Tibial artery (tissue), 4 donors: Measurements from ENCODE around the gene WDHD1.

Experiments used
- DNase-seq, 2 donors: peaks; one replicate each; pipeline ENCODE4 v3.0.0-alpha.2; 2019
- H3K27ac ChIP-seq, 2 donors: fragments of 200-600 bp; sonication (generic) in 1 of 2; 1 replicate in 1 of 2; 2 replicates in 1 of 2; pipeline ENCODE4 v1.5.1; 2018 to 2019; ENCODE audit warnings: mild to moderate bottlenecking in 1 of 2
- H3K27me3 ChIP-seq, 2 donors: fragments of 200-600 bp; sonication (generic) in 1 of 2; one replicate each; pipeline versions ENCODE4 v1.5.1 to v1.6.0; 2016 to 2019
- H3K36me3 ChIP-seq, 3 donors: fragments of 200-600 bp; sonication (generic) in 2 of 3; one replicate each; pipeline ENCODE4 v1.5.1; 2016 to 2019; ENCODE audit warnings: mild to moderate bottlenecking in 2 of 3
- H3K4me1 ChIP-seq, 4 donors: fragments of 200-600 bp; sonication (generic) in 2 of 4; 1 replicate in 3 of 4; 2 replicates in 1 of 4; pipeline ENCODE4 v1.5.1; 2016 to 2019
- H3K4me3 ChIP-seq, 2 donors: fragments of 200-600 bp; sonication (generic) in 1 of 2; 1 replicate in 1 of 2; 2 replicates in 1 of 2; pipeline ENCODE4 v1.5.1; 2018 to 2019; ENCODE audit warnings: mild to moderate bottlenecking in 2 of 2
- H3K9me3 ChIP-seq, 3 donors: fragments of 200-600 bp; sonication (generic) in 1 of 3; one replicate each; pipeline ENCODE4 v1.5.1; 2016 to 2019
- intact Hi-C: fragments of 100-400 bp; cut with DNase I; formaldehyde crosslinking; loops from one replicate; pipeline ENCODE4 v1.15.0; 2023; ENCODE audit warnings: low total_unique reads
- TF ChIP-seq, protein P1 (sequence below), 2 experiments: fragments of 200-600 bp in 1 of 2; fragments of 450-650 bp in 1 of 2; IDR thresholded peaks; one replicate each; pipeline ENCODE4 v1.5.1; 2017 to 2019; ENCODE audit warnings: antibody characterized with exemption in 2 of 2, mild to moderate bottlenecking in 1 of 2, moderate library complexity in 1 of 2

Gene WDHD1

DNA sequence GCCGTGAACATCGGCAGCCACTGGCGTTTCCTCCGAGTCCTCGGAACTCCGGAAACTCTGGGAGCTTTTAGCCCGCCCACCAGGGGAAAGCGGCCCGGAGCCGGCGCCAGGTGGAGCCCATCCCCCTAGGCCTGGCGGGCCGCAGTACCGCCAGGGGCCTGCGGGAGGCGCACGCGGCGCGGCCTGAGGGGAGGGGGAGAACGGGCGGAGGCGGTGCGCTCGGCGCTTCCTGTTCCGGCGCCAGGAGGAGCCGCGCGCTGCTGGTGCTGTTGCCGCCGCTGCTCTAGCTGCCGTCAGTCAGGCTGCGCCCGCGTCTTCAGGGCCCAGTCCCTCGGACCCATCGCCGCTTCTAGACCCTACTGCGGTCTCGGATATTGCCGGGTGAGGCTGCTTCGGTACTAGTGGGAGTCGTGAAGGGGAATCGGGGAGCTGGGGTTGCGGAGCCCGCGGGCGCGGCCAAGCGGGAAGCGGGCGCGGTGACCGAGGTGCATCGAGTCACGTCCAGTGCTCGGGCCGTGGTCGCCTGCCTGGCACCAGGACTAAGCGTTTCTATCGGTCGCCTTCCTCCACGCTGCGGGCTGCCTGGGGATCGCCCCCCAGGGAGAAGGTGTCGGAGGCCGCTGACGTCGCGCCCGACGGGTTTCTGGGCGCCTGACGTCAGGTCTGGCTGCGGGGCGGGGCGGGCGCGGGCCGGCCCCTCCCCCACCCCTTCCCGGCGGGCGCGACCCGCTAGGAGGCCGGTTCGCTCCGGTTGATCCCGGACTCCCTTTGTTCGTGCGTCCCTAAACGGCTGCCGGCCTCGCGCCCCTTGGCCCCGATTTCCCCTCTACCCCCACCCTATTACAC, 24.7 kb upstream of the WDHD1 start, which contains the start of gene MAPK1IP1L:
Gene MAPK1IP1L, plus strand, starts transcription at position 225 of the 846 bp plus-strand sequence. CDS start 10,037 bp downstream, outside the sequence.
- intact Hi-C loops: no loop called here
- Histone ChIP-seq H3K27ac (peak within 1 kb of the TSS; percentile 99 to 100), H3K4me3 (peak within 1 kb of the TSS; percentile 91 to 94), H3K36me3 (peaks cover 0 to 7% (median 0%) of the 10 kb centered on the region in 3 donors), H3K27me3 (no peaks in the 10 kb centered on the region), H3K4me1 (peaks cover 0 to 50% (median 16%) of the 10 kb centered on the region in 4 donors), H3K9me3 (no peaks in the 10 kb centered on the region)
- TF ChIP-seq, protein P1, sequence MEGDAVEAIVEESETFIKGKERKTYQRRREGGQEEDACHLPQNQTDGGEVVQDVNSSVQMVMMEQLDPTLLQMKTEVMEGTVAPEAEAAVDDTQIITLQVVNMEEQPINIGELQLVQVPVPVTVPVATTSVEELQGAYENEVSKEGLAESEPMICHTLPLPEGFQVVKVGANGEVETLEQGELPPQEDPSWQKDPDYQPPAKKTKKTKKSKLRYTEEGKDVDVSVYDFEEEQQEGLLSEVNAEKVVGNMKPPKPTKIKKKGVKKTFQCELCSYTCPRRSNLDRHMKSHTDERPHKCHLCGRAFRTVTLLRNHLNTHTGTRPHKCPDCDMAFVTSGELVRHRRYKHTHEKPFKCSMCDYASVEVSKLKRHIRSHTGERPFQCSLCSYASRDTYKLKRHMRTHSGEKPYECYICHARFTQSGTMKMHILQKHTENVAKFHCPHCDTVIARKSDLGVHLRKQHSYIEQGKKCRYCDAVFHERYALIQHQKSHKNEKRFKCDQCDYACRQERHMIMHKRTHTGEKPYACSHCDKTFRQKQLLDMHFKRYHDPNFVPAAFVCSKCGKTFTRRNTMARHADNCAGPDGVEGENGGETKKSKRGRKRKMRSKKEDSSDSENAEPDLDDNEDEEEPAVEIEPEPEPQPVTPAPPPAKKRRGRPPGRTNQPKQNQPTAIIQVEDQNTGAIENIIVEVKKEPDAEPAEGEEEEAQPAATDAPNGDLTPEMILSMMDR (IDR thresholded peaks at IDR 0.05): peak; percentile 100
- peak; percentile 83 to 96 for DNase-seq

DNA sequence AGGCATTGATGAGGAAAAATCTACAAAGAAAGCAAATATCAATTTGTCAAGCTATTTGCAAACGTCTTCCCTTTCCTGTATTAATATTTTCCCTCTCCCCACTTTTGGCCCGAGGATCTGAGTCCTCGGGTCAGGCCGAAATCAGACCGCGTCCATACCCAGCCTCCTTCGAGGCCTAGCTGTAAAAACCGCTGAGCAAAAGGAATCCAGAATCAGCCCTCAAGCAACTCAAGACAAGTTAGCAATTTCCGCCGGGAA, 24.2 kb upstream of the WDHD1 start:
- Histone ChIP-seq H3K9me3 (no peaks in the 10 kb centered on the region), H3K4me1 (peaks cover 0 to 45% (median 16%) of the 10 kb centered on the region in 4 donors), H3K27me3 (no peaks in the 10 kb centered on the region), H3K27ac (peak overlapping the region; percentile 99 to 100), H3K36me3 (peaks cover 0 to 7% (median 0%) of the 10 kb centered on the region in 3 donors), H3K4me3 (peak overlapping the region; percentile 91 to 94)
- TF ChIP-seq, protein P1 (IDR thresholded peaks at IDR 0.05): no peak
- no peak for DNase-seq
- intact Hi-C loops: no loop called here

DNA sequence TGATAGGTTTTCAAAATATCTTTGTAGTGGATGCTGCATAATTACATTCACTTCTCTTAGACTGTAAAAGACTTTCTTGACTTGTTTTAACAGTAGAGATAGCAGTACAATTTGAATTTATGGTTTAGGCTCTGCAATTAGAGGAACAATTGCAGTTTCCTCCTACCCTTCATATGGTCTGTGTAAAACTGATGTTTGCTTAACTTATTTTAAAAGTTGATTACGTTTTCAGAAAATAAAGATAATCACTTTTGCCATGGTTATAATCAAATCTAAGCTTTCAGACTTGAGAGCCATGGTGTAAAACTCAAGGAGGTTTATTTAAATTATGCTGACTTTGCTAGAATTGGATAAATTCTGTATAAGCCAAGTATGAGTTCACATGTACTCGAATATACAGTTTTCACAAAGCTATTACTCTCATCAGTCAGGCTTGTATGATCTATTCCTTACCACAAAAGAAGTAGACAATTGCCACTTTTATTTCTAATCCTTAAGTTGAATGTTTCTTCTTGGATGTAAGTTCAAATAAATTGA, 22.1 kb upstream of the WDHD1 start:
- no peak overlapping the region for H3K27ac ChIP-seq
- no peaks in the 10 kb centered on the region for H3K9me3 ChIP-seq

DNA sequence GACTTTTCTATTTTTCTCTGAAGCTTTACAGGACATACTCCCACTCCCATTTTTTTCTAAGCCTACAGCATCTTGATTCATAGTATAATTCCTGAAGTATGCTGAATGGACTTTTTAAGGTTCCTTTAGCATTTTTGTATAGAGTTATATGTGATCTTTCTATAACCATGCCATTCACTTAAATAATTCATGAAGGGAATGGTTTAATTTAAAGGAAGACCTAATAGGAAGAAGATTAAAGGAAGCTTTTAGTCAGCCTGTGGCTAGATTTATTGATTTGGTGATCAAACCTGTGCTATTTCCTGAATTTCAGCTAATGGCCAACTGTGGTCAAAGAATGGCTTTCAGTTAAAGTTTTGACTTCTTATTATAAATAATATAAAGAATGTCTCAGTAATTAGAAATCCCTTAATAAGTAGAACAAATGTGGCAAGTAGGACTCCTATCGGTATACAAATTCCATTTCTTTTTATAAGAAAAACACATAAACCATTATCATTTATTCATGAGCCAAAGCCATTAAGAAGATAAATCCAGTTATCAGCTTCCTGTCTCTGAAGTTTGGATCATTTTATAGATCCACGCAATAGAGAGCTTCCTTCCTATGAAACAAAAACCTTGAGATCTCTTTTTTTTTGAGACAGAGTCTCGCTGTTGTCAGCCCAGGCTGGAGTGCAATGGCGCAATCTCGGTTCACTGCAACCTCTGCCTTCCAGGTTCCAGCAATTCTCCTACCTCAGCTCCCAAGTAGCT, 20.6 kb upstream of the WDHD1 start:
- Histone ChIP-seq H3K27ac (no peak overlapping the region), H3K27me3 (no peaks in the 10 kb centered on the region), H3K9me3 (no peaks in the 10 kb centered on the region), H3K36me3 (peaks cover 13 to 17% (median 15%) of the 10 kb centered on the region in 3 donors), H3K4me3 (no peak overlapping the region), H3K4me1 (peaks cover 0 to 9% (median 2%) of the 10 kb centered on the region in 4 donors)
- DNase-seq: no peak
- intact Hi-C loops: no loop called here
- TF ChIP-seq, protein P1 (IDR thresholded peaks at IDR 0.05): no peak

More for the DNA sequence above, 22.1 kb upstream of the WDHD1 start:
- intact Hi-C loops: no loop called here
- DNase-seq: no peak
- Histone ChIP-seq H3K4me1 (peaks cover 0 to 24% (median 10%) of the 10 kb centered on the region in 4 donors), H3K4me3 (no peak overlapping the region), H3K36me3 (peaks cover 1 to 5% (median 3%) of the 10 kb centered on the region in 3 donors), H3K27me3 (no peaks in the 10 kb centered on the region)
- TF ChIP-seq, protein P1 (IDR thresholded peaks at IDR 0.05): no peak

DNA sequence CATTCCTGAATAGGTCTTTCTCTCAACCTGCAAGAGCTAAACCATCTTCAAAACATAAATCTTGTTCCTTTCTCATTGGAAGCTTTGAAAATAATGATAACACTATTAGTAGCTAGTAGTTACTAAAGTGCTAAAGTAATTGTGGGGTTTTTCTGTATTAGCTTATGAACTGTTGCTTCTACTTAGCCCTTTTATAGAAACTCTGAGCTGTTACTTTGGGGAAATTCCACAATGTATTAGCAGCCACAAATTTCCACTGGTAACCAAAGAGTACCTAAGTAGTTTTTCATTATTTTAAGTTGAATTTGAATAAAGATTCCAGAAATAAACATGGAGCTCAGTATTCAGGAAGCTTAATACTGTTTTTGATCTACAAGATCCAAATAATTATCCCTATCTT, 18.2 kb upstream of the WDHD1 start:
- H3K4me3 ChIP-seq: no peak overlapping the region
- TF ChIP-seq, protein P1 (IDR thresholded peaks at IDR 0.05): no peak
- H3K9me3 ChIP-seq: no peaks in the 10 kb centered on the region
- H3K4me1 ChIP-seq: no peaks in the 10 kb centered on the region
- no peaks in the 10 kb centered on the region for H3K27me3 ChIP-seq
- H3K36me3 ChIP-seq: peaks cover 13 to 17% (median 15%) of the 10 kb centered on the region in 3 donors
- DNase-seq: no peak
- no peak overlapping the region for H3K27ac ChIP-seq
- intact Hi-C loops: no loop called here
